ENCODE data around the gene BGLAP.
A peak's percentile ranks its signal among the peaks of the same experiment; 100 is the strongest.

The BGLAP gene

DNA sequence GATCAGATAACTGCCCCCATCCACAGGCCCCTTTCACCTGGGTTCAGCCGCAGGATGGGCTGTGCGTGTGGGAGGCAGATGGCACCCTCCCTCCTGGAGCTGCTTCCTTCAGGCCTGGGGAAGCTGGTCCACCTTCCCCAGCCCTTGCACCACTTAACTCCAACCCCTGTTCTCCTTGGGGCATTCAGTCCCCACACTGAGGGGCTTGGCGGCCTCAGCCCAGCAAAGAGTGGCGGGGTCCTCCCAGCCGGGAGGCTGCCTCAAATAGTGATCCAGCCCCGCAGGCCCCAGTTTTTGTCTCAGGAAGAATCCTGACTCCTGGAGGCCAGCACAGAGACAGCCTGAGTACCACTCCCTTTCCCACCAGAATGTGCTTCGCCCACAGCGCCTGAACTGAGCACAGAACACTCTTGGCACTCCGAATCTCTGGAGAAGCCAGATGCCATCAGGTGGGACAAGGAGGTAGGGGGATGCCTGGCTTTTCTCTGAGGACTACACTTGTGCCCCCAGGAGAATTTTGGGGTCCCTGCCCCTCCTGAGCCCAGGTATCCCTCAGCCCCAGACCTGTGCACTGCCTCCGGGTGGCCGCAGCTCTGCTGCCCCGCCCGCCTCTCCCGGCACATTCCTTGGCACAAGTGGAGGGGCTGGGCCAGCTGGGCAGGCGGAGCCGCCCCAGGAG, 4.9 kb downstream of the BGLAP start:
- POLR2A ChIA-PET: interaction anchor here (0.8 kb wide), 1 partner anchor 34 kb away, joined by 5 read pairs; the partner anchor contains the start of gene PMF1
- Histone ChIP-seq H3K36me3 (ENCODE audit: control insufficient read depth in 2 of 2, insufficient read depth in 1 of 2, low read length in 2 of 2) (peaks cover 0 to 39% of the 10 kb centered on the region in 2 experiments; a peak in 1 of 3 replicates), H3K4me1 (ENCODE audit: control insufficient read depth, insufficient read depth, low read length) (no peaks in the 10 kb centered on the region), H3K9me3 (ENCODE audit: control insufficient read depth, insufficient read depth, low read depth, low read length) (no peaks in the 10 kb centered on the region), H3K27ac (ENCODE audit: extremely low read depth, low read depth, low read length) (no peak overlapping the region), H3K4me3 (ENCODE audit: low read depth, low read length) (no peak overlapping the region)
- CTCF ChIA-PET: interaction anchor here (0.6 kb wide), 1 partner anchor 36 kb away, joined by 4 read pairs; the partner anchor contains the start of gene SMG5
- TF ChIP-seq ZBTB17 (tag by site-specific recombination; IDR thresholded peaks at IDR 0.05) (peak; percentile 25; the same call in 1 of the 2 replicates), ZFHX2 (tag by site-specific recombination; conservative IDR thresholded peaks at IDR 0.05) (peak; percentile 52), ZNF626 (tag by site-specific recombination; IDR thresholded peaks at IDR 0.05) (no peak), ZNF600 (tag by site-specific recombination; IDR thresholded peaks at IDR 0.05) (peak; percentile 86), ZNF530 (tag by site-specific recombination; IDR thresholded peaks at IDR 0.05; ENCODE audit: low read depth) (no peak), ZNF561 (tag by site-specific recombination; IDR thresholded peaks at IDR 0.05; ENCODE audit: borderline replicate concordance) (no peak), EGR2 (tag by site-specific recombination; IDR thresholded peaks at IDR 0.05; ENCODE audit: low read depth) (0 out of 2 replicates have a peak, but pooled peaks have one; percentile 23), KLF7 (tag by site-specific recombination; IDR thresholded peaks at IDR 0.05; ENCODE audit: borderline replicate concordance) (0 out of 2 replicates have a peak, but pooled peaks have one; percentile 56), KLF1 (tag by site-specific recombination; IDR thresholded peaks at IDR 0.05) (peak; percentile 79), HOXD13 (CRISPR knock-in tag; IDR thresholded peaks at IDR 0.05; ENCODE audit: borderline replicate concordance) (no peak), ZNF514 (tag by site-specific recombination; IDR thresholded peaks at IDR 0.05) (no peak), SP3 (tag by site-specific recombination; IDR thresholded peaks at IDR 0.05) (no peak), ZNF558 (tag by site-specific recombination; IDR thresholded peaks at IDR 0.05) (no peak), ZNF133 (tag by site-specific recombination; IDR thresholded peaks at IDR 0.05) (no peak), ZNF585B (tag by site-specific recombination; IDR thresholded peaks at IDR 0.05) (no peak), ZNF830 (tag by site-specific recombination; IDR thresholded peaks at IDR 0.05; ENCODE audit: low read depth) (no peak), ZNF112 (tag by site-specific recombination; IDR thresholded peaks at IDR 0.05) (no peak), ZEB2 (tag by site-specific recombination; IDR thresholded peaks at IDR 0.05) (peak; percentile 26; the same call in 1 of the 2 replicates), GLIS1 (tag by site-specific recombination; IDR thresholded peaks at IDR 0.05) (peak; percentile 20), KLF9 (tag by site-specific recombination; IDR thresholded peaks at IDR 0.05; ENCODE audit: low read depth) (peak; percentile 28; the same call in 1 of the 2 replicates)
- TF ChIP-seq, protein P1, sequence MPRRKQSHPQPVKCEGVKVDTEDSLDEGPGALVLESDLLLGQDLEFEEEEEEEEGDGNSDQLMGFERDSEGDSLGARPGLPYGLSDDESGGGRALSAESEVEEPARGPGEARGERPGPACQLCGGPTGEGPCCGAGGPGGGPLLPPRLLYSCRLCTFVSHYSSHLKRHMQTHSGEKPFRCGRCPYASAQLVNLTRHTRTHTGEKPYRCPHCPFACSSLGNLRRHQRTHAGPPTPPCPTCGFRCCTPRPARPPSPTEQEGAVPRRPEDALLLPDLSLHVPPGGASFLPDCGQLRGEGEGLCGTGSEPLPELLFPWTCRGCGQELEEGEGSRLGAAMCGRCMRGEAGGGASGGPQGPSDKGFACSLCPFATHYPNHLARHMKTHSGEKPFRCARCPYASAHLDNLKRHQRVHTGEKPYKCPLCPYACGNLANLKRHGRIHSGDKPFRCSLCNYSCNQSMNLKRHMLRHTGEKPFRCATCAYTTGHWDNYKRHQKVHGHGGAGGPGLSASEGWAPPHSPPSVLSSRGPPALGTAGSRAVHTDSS (tag by site-specific recombination; IDR thresholded peaks at IDR 0.05): no peak
- TF ChIP-seq, protein P2, sequence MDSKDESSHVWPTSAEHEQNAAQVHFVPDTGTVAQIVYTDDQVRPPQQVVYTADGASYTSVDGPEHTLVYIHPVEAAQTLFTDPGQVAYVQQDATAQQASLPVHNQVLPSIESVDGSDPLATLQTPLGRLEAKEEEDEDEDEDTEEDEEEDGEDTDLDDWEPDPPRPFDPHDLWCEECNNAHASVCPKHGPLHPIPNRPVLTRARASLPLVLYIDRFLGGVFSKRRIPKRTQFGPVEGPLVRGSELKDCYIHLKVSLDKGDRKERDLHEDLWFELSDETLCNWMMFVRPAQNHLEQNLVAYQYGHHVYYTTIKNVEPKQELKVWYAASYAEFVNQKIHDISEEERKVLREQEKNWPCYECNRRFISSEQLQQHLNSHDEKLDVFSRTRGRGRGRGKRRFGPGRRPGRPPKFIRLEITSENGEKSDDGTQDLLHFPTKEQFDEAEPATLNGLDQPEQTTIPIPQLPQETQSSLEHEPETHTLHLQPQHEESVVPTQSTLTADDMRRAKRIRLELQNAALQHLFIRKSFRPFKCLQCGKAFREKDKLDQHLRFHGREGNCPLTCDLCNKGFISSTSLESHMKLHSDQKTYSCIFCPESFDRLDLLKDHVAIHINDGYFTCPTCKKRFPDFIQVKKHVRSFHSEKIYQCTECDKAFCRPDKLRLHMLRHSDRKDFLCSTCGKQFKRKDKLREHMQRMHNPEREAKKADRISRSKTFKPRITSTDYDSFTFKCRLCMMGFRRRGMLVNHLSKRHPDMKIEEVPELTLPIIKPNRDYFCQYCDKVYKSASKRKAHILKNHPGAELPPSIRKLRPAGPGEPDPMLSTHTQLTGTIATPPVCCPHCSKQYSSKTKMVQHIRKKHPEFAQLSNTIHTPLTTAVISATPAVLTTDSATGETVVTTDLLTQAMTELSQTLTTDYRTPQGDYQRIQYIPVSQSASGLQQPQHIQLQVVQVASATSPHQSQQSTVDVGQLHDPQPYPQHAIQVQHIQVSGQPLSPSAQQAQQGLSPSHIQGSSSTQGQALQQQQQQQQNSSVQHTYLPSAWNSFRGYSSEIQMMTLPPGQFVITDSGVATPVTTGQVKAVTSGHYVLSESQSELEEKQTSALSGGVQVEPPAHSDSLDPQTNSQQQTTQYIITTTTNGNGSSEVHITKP (tag by site-specific recombination; IDR thresholded peaks at IDR 0.05): 0 out of 2 replicates have a peak, but pooled peaks have one; percentile 10
- TF ChIP-seq, protein P3, sequence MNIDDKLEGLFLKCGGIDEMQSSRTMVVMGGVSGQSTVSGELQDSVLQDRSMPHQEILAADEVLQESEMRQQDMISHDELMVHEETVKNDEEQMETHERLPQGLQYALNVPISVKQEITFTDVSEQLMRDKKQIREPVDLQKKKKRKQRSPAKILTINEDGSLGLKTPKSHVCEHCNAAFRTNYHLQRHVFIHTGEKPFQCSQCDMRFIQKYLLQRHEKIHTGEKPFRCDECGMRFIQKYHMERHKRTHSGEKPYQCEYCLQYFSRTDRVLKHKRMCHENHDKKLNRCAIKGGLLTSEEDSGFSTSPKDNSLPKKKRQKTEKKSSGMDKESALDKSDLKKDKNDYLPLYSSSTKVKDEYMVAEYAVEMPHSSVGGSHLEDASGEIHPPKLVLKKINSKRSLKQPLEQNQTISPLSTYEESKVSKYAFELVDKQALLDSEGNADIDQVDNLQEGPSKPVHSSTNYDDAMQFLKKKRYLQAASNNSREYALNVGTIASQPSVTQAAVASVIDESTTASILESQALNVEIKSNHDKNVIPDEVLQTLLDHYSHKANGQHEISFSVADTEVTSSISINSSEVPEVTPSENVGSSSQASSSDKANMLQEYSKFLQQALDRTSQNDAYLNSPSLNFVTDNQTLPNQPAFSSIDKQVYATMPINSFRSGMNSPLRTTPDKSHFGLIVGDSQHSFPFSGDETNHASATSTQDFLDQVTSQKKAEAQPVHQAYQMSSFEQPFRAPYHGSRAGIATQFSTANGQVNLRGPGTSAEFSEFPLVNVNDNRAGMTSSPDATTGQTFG (tag by site-specific recombination; IDR thresholded peaks at IDR 0.05; ENCODE audit: borderline replicate concordance): no peak
- TF ChIP-seq, protein P4, sequence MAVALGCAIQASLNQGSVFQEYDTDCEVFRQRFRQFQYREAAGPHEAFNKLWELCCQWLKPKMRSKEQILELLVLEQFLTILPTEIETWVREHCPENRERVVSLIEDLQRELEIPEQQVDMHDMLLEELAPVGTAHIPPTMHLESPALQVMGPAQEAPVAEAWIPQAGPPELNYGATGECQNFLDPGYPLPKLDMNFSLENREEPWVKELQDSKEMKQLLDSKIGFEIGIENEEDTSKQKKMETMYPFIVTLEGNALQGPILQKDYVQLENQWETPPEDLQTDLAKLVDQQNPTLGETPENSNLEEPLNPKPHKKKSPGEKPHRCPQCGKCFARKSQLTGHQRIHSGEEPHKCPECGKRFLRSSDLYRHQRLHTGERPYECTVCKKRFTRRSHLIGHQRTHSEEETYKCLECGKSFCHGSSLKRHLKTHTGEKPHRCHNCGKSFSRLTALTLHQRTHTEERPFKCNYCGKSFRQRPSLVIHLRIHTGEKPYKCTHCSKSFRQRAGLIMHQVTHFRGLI (tag by site-specific recombination; IDR thresholded peaks at IDR 0.05): no peak
- TF ChIP-seq, protein P5, sequence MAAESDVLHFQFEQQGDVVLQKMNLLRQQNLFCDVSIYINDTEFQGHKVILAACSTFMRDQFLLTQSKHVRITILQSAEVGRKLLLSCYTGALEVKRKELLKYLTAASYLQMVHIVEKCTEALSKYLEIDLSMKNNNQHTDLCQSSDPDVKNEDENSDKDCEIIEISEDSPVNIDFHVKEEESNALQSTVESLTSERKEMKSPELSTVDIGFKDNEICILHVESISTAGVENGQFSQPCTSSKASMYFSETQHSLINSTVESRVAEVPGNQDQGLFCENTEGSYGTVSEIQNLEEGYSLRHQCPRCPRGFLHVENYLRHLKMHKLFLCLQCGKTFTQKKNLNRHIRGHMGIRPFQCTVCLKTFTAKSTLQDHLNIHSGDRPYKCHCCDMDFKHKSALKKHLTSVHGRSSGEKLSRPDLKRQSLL (tag by site-specific recombination; IDR thresholded peaks at IDR 0.05): no peak
- TF ChIP-seq, protein P6, sequence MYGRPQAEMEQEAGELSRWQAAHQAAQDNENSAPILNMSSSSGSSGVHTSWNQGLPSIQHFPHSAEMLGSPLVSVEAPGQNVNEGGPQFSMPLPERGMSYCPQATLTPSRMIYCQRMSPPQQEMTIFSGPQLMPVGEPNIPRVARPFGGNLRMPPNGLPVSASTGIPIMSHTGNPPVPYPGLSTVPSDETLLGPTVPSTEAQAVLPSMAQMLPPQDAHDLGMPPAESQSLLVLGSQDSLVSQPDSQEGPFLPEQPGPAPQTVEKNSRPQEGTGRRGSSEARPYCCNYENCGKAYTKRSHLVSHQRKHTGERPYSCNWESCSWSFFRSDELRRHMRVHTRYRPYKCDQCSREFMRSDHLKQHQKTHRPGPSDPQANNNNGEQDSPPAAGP (tag by site-specific recombination; IDR thresholded peaks at IDR 0.05): 0 out of 2 replicates have a peak, but pooled peaks have one; percentile 1

Data from HEK293 (cell line).